ENCODE results near the gene ZNF232.
A peak's percentile ranks its signal among the peaks of the same experiment; 100 is the strongest.

Gene ZNF232

GRCh38 chr17:5123343-5124124 is 11.9 kb upstream of the ZNF232 start:
- TF ChIP-seq RAD21 (IDR thresholded peaks at IDR 0.05; ENCODE audit: low read depth), result no peak
- TF ChIP-seq YY1 (IDR thresholded peaks at IDR 0.05; ENCODE audit: low read depth), result no peak
- no peak for TF ChIP-seq EP300 (IDR thresholded peaks at IDR 0.05; ENCODE audit: borderline replicate concordance)
- no peak for TF ChIP-seq USF1 (IDR thresholded peaks at IDR 0.05)
- no peak for TF ChIP-seq MAX (IDR thresholded peaks at IDR 0.05)

GRCh38 chr17:5122586-5123342 is 11.1 kb upstream of the ZNF232 start:
- TF ChIP-seq NFIC (IDR thresholded peaks at IDR 0.05) (no peak), ZBTB7A (IDR thresholded peaks at IDR 0.05; ENCODE audit: low read depth) (peak; percentile 68; the same call in 1 of the 2 replicates)

GRCh38 chr17:5121186-5121841 is 9.6 kb upstream of the ZNF232 start:
- TF ChIP-seq TAF1 (IDR thresholded peaks at IDR 0.05; ENCODE audit: low read depth) (no peak), RAD21 (IDR thresholded peaks at IDR 0.05; ENCODE audit: low read depth) (no peak), CEBPB (IDR thresholded peaks at IDR 0.05) (no peak), CREB1 (IDR thresholded peaks at IDR 0.05; ENCODE audit: low read depth) (no peak), REST (IDR thresholded peaks at IDR 0.05; ENCODE audit: low read depth) (no peak), FOXM1 (IDR thresholded peaks at IDR 0.05; ENCODE audit: borderline replicate concordance, low read depth) (no peak), MAX (IDR thresholded peaks at IDR 0.05) (no peak), YY1 (IDR thresholded peaks at IDR 0.05; ENCODE audit: low read depth) (no peak)

- TF ChIP-seq TCF12 (IDR thresholded peaks at IDR 0.05; ENCODE audit: low read depth) (no peak), EGR1 (IDR thresholded peaks at IDR 0.05) (no peak), YY1 (IDR thresholded peaks at IDR 0.05; ENCODE audit: low read depth) (no peak), EP300 (IDR thresholded peaks at IDR 0.05; ENCODE audit: borderline replicate concordance) (no peak), USF1 (IDR thresholded peaks at IDR 0.05) (no peak), NFIC (IDR thresholded peaks at IDR 0.05) (no peak), ZBTB7A (IDR thresholded peaks at IDR 0.05; ENCODE audit: low read depth) (no peak), REST (IDR thresholded peaks at IDR 0.05; ENCODE audit: low read depth) (no peak), MAX (IDR thresholded peaks at IDR 0.05) (no peak), FOXM1 (IDR thresholded peaks at IDR 0.05; ENCODE audit: borderline replicate concordance, low read depth) (no peak), RAD21 (IDR thresholded peaks at IDR 0.05; ENCODE audit: low read depth) (no peak), TAF1 (IDR thresholded peaks at IDR 0.05; ENCODE audit: low read depth) (no peak), TEAD4 (IDR thresholded peaks at IDR 0.05) (no peak), CREB1 (IDR thresholded peaks at IDR 0.05; ENCODE audit: low read depth) (no peak), CEBPB (IDR thresholded peaks at IDR 0.05) (no peak)
These were observed 8.4 kb upstream of the ZNF232 start for GRCh38 chr17:5120036-5120435.

GRCh38 chr17:5118219-5118618 is 6.5 kb upstream of the ZNF232 start:
- TF ChIP-seq RAD21 (IDR thresholded peaks at IDR 0.05; ENCODE audit: low read depth), result no peak
- TF ChIP-seq EP300 (IDR thresholded peaks at IDR 0.05; ENCODE audit: borderline replicate concordance), result no peak
- TF ChIP-seq USF1 (IDR thresholded peaks at IDR 0.05), result no peak
- TF ChIP-seq TCF12 (IDR thresholded peaks at IDR 0.05; ENCODE audit: low read depth), result no peak
- no peak for TF ChIP-seq CREB1 (IDR thresholded peaks at IDR 0.05; ENCODE audit: low read depth)
- no peak for TF ChIP-seq EGR1 (IDR thresholded peaks at IDR 0.05)
- TF ChIP-seq YY1 (IDR thresholded peaks at IDR 0.05; ENCODE audit: low read depth), result no peak
- no peak for TF ChIP-seq CEBPB (IDR thresholded peaks at IDR 0.05)

All from Ishikawa (cell line).